Retinal pigment epithelial cell (primary cell): Measurements from ENCODE around the gene CDCP2.

Experiments used
- DNase-seq: peaks from one replicate; pipeline ENCODE4 v3.0.0-alpha.2; 2010; ENCODE audit warnings: low read depth
- H3K4me3 ChIP-seq: 2 replicates; pipeline ENCODE4 v1.5.1; 2011; ENCODE audit warnings: mild to moderate bottlenecking, low read length, control low read depth, moderate library complexity
- CTCF ChIP-seq: conservative IDR thresholded peaks from 2 replicates; pipeline ENCODE4 v1.5.1; 2011; ENCODE audit warnings: low read depth, low read length, control low read depth, inconsistent platforms

The CDCP2 gene

GRCh38 chr1:54152696-54153095 is at the start of gene CDCP2:
CDCP2 (minus strand) TSS chr1:54153000; CDS start chr1:54152922, 78 bp downstream.
- TF ChIP-seq CTCF, result no peak
- no peak within 1 kb of the TSS for H3K4me3 ChIP-seq

GRCh38 chr1:54200519-54200997 is 47.8 kb upstream of the CDCP2 start:
- H3K4me3 ChIP-seq, result peak overlapping the region; percentile 92
- DNase-seq, result no peak
- no peak for TF ChIP-seq CTCF

More at GRCh38 chr1:54152696-54153095, at the start of gene CDCP2:
- no peak for DNase-seq

DNA sequence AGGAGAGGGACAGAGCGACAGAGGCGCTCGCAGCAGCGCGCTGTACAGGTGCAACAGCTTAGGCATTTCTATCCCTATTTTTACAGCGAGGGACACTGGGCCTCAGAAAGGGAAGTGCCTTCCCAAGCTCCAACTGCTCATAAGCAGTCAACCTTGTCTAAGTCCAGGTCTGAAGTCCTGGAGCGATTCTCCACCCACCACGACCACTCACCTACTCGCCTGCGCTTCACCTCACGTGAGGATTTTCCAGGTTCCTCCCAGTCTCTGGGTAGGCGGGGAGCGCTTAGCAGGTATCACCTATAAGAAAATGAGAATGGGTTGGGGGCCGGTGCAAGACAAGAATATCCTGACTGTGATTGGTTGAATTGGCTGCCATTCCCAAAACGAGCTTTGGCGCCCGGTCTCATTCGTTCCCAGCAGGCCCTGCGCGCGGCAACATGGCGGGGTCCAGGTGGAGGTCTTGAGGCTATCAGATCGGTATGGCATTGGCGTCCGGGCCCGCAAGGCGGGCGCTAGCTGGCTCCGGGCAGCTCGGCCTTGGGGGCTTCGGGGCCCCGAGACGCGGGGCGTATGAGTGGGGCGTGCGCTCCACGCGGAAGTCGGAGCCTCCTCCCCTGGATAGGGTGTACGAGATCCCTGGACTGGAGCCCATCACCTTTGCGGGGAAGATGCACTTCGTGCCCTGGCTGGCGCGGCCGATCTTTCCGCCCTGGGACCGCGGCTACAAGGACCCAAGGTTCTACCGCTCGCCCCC is 47.1 kb upstream of the CDCP2 start, which contains the start of the genes CYB5RL and MRPL37:
CYB5RL (minus strand) TSS at position 266 of the 754 bp plus-strand sequence. CDS start 4,414 bp downstream, outside the sequence.
MRPL37 (plus strand) TSS at position 403 of the 754 bp plus-strand sequence; CDS start at position 480, 77 bp downstream.
- no peak for TF ChIP-seq CTCF
- DNase-seq, result peak; percentile 93
- H3K4me3 ChIP-seq, result peak within 1 kb of the TSS; percentile 92

- no peak for DNase-seq
- no peak for TF ChIP-seq CTCF
- peak overlapping the region; percentile 92 for H3K4me3 ChIP-seq
These were observed 46.5 kb upstream of the CDCP2 start for GRCh38 chr1:54199151-54199764.

GRCh38 chr1:54193453-54193852 is 40.7 kb upstream of the CDCP2 start:
- DNase-seq, result no peak
- no peak overlapping the region for H3K4me3 ChIP-seq
- TF ChIP-seq CTCF, result no peak

- no peak for TF ChIP-seq CTCF
- no peak for DNase-seq
- no peak overlapping the region for H3K4me3 ChIP-seq
These were observed 38.7 kb upstream of the CDCP2 start for GRCh38 chr1:54191525-54191924.
